Adrenal gland (tissue), 12 donors: ENCODE measurements around the gene RASSF8. TPM values are rescaled to one million over a fixed set of nuclear protein-coding genes. Genes with fewer than 3 reads are reported as not detected.

Experiments
- DNase-seq, 7 donors: peaks; one replicate each; pipeline ENCODE4 v3.0.0-alpha.2; 2019 to 2020
- H3K27ac ChIP-seq, 5 donors: fragments of 200-600 bp; sonication (generic) in 4 of 5; 1 replicate in 3 of 5; 2 replicates in 2 of 5; pipeline versions ENCODE4 v1.5.1 to v1.8.0; 2016 to 2020; ENCODE audit warnings: mild to moderate bottlenecking in 1 of 5
- H3K27me3 ChIP-seq: fragments of 200-600 bp; 2 replicates; pipeline ENCODE4 v1.8.0; 2021
- H3K36me3 ChIP-seq, 2 donors: fragments of 200-600 bp; replicated peaks in 1 of 2; 1 replicate in 1 of 2; 2 replicates in 1 of 2; pipeline versions ENCODE4 v1.5.1 to v1.8.0; 2018 to 2022
- H3K4me1 ChIP-seq, 2 donors: fragments of 200-600 bp; replicated peaks in 1 of 2; 1 replicate in 1 of 2; 2 replicates in 1 of 2; pipeline versions ENCODE4 v1.5.1 to v1.8.0; 2018 to 2021
- H3K4me3 ChIP-seq, 4 donors: fragments of 200-600 bp; sonication (generic) in 3 of 4; one replicate each; pipeline ENCODE4 v1.5.1; 2016 to 2018
- H3K9me3 ChIP-seq, 3 donors: fragments of 200-600 bp; sonication (generic) in 1 of 3; replicated peaks in 1 of 3; 1 replicate in 2 of 3; 2 replicates in 1 of 3; pipeline versions ENCODE4 v1.5.1 to v1.8.0; 2016 to 2021
- CTCF ChIP-seq, 6 experiments: fragments of 450-650 bp in 4 of 6; fragments of 200-600 bp in 2 of 6; sonication (generic) in 1 of 6; IDR thresholded peaks; 1 replicate in 5 of 6; 2 replicates in 1 of 6; pipeline versions ENCODE4 v1.5.1 to v1.8.0; 2016 to 2021; ENCODE audit warnings: antibody characterized with exemption in 6 of 6, mild to moderate bottlenecking in 2 of 6, moderate library complexity in 1 of 6
- POLR2A ChIP-seq, 2 donors: fragments of 450-650 bp; IDR thresholded peaks; one replicate each; pipeline ENCODE4 v1.6.1; 2017; ENCODE audit warnings: antibody characterized with exemption in 2 of 2, mild to moderate bottlenecking in 2 of 2, moderate library complexity in 1 of 2
- WGBS, 4 donors: extraction: QIAGEN DNeasy Blood & Tissue Kit in 2 of 4; methylation state at CpG; one replicate each; pipeline versions ENCODE4 v1.1.5 to v1.1.7; 2013 to 2017; 5-methylcytosine and 5-hydroxymethylcytosine counted together
- intact Hi-C, 2 donors: fragments of 100-400 bp; cut with DNase I; formaldehyde crosslinking; loops; one replicate each; pipeline versions ENCODE4 v1.14.1 to v1.15.0; 2022 to 2023
- polyA plus RNA-seq, 3 donors: library from polyadenylated mRNA; stranded (reverse); fragments of 200-250 nt in 2 of 3; fragments of 350-450 nt in 1 of 3; fragmentation: Illumina TruSeq in 1 of 3; extraction: RNeasy Lipid Tissue Mini Kit (QIAGEN cat#74804) in 1 of 3; gene quantifications; one replicate each; pipeline ENCODE4 v1.2.3, GENCODE V29; 2013 to 2014
- total RNA-seq, 9 donors: library from RNA; depleted of rRNA in 4 of 9; stranded (reverse); fragments of >200 nt in 4 of 9; fragments of 120-200 nt in 1 of 9; fragmentation: NEBNext Ultra II Directional in 1 of 9; extraction: Animal tissue kit (Norgen Biotek cat#: 25700) in 1 of 9; gene quantifications; one replicate each; pipeline versions ENCODE4 v1.1.0 to v1.2.4, GENCODE V29; 2013 to 2023
- donor health status: healthy with polysubstance abuse.
- donor health status: Bipolar disorder and iron deficiency.
- donor health status: DM: yes; HTN: yes; CAD: no.
- donor health status: DM: no; HTN: no; CAD: no.
- donor health status: DM: no; HTN: no; CAD: no.
- donor health status: DM: yes; HTN: yes; CAD: no.

The RASSF8 gene
- total and polyA plus RNA-seq, 12 donors, result 6.5 to 85.7 (median 43.9) TPM

GRCh38 chr12:26001530-26001929 is 43.0 kb downstream of the RASSF8 start:
- Histone ChIP-seq H3K4me1 (peaks cover 0 to 18% of the 10 kb centered on the region in 2 donors), H3K27me3 (no peaks in the 10 kb centered on the region), H3K4me3 (no peak overlapping the region), H3K9me3 (no peaks in the 10 kb centered on the region), H3K27ac (no peak overlapping the region), H3K36me3 (no peaks in the 10 kb centered on the region)
- WGBS, 4 donors, result 73 to 85% (median 78%) methylated on average over 2 of the region's 2 CpGs
- DNase-seq, result no peak
- TF ChIP-seq CTCF (IDR thresholded peaks at IDR 0.05) (no peak), POLR2A (IDR thresholded peaks at IDR 0.05) (no peak)
- intact Hi-C loops, result no loop called here

GRCh38 chr12:26003065-26003464 is 44.6 kb downstream of the RASSF8 start:
- Histone ChIP-seq H3K9me3 (no peaks in the 10 kb centered on the region), H3K27me3 (no peaks in the 10 kb centered on the region), H3K4me3 (no peak overlapping the region), H3K27ac (no peak overlapping the region), H3K4me1 (peaks cover 0 to 3% of the 10 kb centered on the region in 2 donors), H3K36me3 (no peaks in the 10 kb centered on the region)
- no peak for DNase-seq
- WGBS, 4 donors, result 93 to 96% (median 96%) methylated on average over 1 of the region's 1 CpG
- TF ChIP-seq CTCF (IDR thresholded peaks at IDR 0.05) (no peak), POLR2A (IDR thresholded peaks at IDR 0.05) (no peak)
- intact Hi-C loops, result no loop called here

GRCh38 chr12:26007566-26007965 is 49.1 kb downstream of the RASSF8 start:
- TF ChIP-seq POLR2A (IDR thresholded peaks at IDR 0.05) (no peak), CTCF (IDR thresholded peaks at IDR 0.05) (no peak)
- H3K27ac ChIP-seq, result no peak overlapping the region
- H3K4me3 ChIP-seq, result no peak overlapping the region
- no peaks in the 10 kb centered on the region for H3K27me3 ChIP-seq
- H3K36me3 ChIP-seq, result no peaks in the 10 kb centered on the region
- no peaks in the 10 kb centered on the region for H3K9me3 ChIP-seq
- WGBS, 4 donors, result 91 to 100% (median 96%) methylated on average over 1 of the region's 1 CpG
- intact Hi-C loops, result no loop called here
- peaks cover 4 to 27% of the 10 kb centered on the region in 2 donors for H3K4me1 ChIP-seq
- no peak for DNase-seq

GRCh38 chr12:26009593-26009992 is 51.1 kb downstream of the RASSF8 start:
- no peaks in the 10 kb centered on the region for H3K27me3 ChIP-seq
- DNase-seq, result no peak
- H3K4me3 ChIP-seq, result no peak overlapping the region
- peaks cover 4 to 27% of the 10 kb centered on the region in 2 donors for H3K4me1 ChIP-seq
- H3K36me3 ChIP-seq, result no peaks in the 10 kb centered on the region
- intact Hi-C loops, result no loop called here
- no peaks in the 10 kb centered on the region for H3K9me3 ChIP-seq
- TF ChIP-seq CTCF (IDR thresholded peaks at IDR 0.05), result no peak
- no peak for TF ChIP-seq POLR2A (IDR thresholded peaks at IDR 0.05)
- WGBS, 4 donors, result 83 to 96% (median 91%) methylated on average over 1 of the region's 1 CpG
- peak overlapping the region in 1 of 5 donors; percentile 25 for H3K27ac ChIP-seq
